Activated B cell treated with CpG ODN at 0.5 μM for 24 hours (primary cell): ENCODE measurements around the gene EXOC3L1. TPM values are rescaled to one million over a fixed set of nuclear protein-coding genes. Genes with fewer than 3 reads are reported as not detected.

Experiments used
- ATAC-seq: fragments of 200-7000 bp; cut with Tn5 transposase; one replicate; pipeline ENCODE4 v1.10.0; 2021; ENCODE audit warnings: low read depth, mild to moderate bottlenecking, moderate library complexity
- CTCF ChIA-PET: fragments of 350-600 bp; sonication (Branson Sonifier 250); formaldehyde crosslinking; loops from one replicate; lab custom pipeline; 2021; ENCODE audit warnings: antibody characterized with exemption; lab: Charles Lee
- POLR2A ChIA-PET: fragments of 350-600 bp; sonication (Branson Sonifier 250); formaldehyde crosslinking; loops from one replicate; lab custom pipeline; 2021; ENCODE audit warnings: antibody characterized with exemption; lab: Charles Lee
- DNase-seq: peaks from one replicate; pipeline ENCODE4 v3.0.0; 2022
- H3K27ac Mint-ChIP-seq: one replicate; pipeline ENCODE4 v1.8.0; 2020; ENCODE audit warnings: mixed read lengths
- H3K27me3 Mint-ChIP-seq: one replicate; pipeline ENCODE4 v1.8.0; 2021; ENCODE audit warnings: mixed read lengths
- H3K36me3 Mint-ChIP-seq: one replicate; pipeline ENCODE4 v1.8.0; 2021; ENCODE audit warnings: low read depth, mixed read lengths
- H3K4me1 Mint-ChIP-seq: one replicate; pipeline ENCODE4 v1.8.0; 2021; ENCODE audit warnings: mixed read lengths
- H3K4me3 Mint-ChIP-seq: one replicate; pipeline ENCODE4 v1.8.0; 2020; ENCODE audit warnings: mild to moderate bottlenecking, mixed read lengths
- H3K9me3 Mint-ChIP-seq: one replicate; pipeline ENCODE4 v1.8.0; 2020; ENCODE audit warnings: mixed read lengths
- intact Hi-C: fragments of 100-400 bp; cut with micrococcal nuclease; formaldehyde crosslinking; loops from one replicate; pipeline ENCODE4 v1.15.1; 2024
- total RNA-seq: library from RNA; stranded (reverse); gene quantifications from 2 replicates; pipeline ENCODE4 v1.2.3, GENCODE V29; 2022
- TF ChIP-seq, protein P1 (sequence below): fragments of 200-600 bp; IDR thresholded peaks from one replicate; pipeline ENCODE4 v1.8.0; 2022; ENCODE audit warnings: antibody characterized with exemption, mild to moderate bottlenecking

EXOC3L1 gene
- total RNA-seq, 1 donor from 2014 or later, result not detected

DNA sequence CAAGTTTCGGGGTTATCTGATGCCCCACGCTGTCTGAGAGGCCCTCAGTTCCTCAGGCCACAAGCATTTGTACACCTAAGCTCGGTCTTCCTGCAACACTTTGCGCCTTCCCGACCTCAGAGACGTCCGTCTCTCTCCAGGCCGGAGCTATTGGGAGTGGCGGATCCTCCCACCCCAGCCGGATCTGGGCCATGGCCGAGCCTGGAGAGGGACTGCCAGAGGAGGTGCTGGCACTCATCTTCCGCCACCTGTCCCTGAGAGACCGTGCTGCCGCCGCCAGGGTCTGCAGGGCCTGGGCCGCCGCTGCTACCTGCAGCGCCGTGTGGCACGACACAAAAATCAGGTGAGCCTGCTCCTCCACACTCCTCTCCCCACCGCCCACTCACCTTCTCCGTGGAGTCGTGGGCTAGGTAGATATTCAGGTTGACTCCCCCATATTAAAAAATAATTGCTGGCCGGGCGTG is 28.3 kb downstream of the EXOC3L1 start:
- no peak for ATAC-seq
- Mint-ChIP-seq H3K27me3 (peaks cover 30% of the 10 kb centered on the region), H3K4me1 (peaks cover 56% of the 10 kb centered on the region), H3K27ac (no peak overlapping the region), H3K4me3 (no peak overlapping the region), H3K36me3 (peaks cover 3% of the 10 kb centered on the region), H3K9me3 (no peaks in the 10 kb centered on the region)
- CTCF ChIA-PET, result no interaction called here
- TF ChIP-seq, protein P1, sequence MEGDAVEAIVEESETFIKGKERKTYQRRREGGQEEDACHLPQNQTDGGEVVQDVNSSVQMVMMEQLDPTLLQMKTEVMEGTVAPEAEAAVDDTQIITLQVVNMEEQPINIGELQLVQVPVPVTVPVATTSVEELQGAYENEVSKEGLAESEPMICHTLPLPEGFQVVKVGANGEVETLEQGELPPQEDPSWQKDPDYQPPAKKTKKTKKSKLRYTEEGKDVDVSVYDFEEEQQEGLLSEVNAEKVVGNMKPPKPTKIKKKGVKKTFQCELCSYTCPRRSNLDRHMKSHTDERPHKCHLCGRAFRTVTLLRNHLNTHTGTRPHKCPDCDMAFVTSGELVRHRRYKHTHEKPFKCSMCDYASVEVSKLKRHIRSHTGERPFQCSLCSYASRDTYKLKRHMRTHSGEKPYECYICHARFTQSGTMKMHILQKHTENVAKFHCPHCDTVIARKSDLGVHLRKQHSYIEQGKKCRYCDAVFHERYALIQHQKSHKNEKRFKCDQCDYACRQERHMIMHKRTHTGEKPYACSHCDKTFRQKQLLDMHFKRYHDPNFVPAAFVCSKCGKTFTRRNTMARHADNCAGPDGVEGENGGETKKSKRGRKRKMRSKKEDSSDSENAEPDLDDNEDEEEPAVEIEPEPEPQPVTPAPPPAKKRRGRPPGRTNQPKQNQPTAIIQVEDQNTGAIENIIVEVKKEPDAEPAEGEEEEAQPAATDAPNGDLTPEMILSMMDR, result no peak
- intact Hi-C loops, result loop anchor here (5.0 kb wide), 1 partner anchor 1376 kb away; the partner anchor contains the start of gene ZFP90
- POLR2A ChIA-PET, result no interaction called here
- no peak for DNase-seq

GRCh38 chr16:67158637-67159600 is 31.0 kb downstream of the EXOC3L1 start:
- CTCF ChIA-PET, result interaction anchor here (1.4 to 2.2 kb wide), 3 partner anchors 26 to 141 kb away, joined by 3 to 14 read pairs (median 12); no protein-coding TSS in a partner anchor
- intact Hi-C loops, result loop anchor here (1.0 to 10.0 kb wide), 7 partner anchors 15 to 506 kb away; partner anchors contain the start of genes ACD, C16orf86, CBFB and E2F4
- peak overlapping the region; percentile 94 for H3K27ac Mint-ChIP-seq
- ATAC-seq (peak; percentile 61), DNase-seq (peak; percentile 78)
- peak overlapping the region; percentile 94 for H3K4me3 Mint-ChIP-seq
- no peaks in the 10 kb centered on the region for H3K9me3 Mint-ChIP-seq
- TF ChIP-seq, protein P1, result no peak
- peaks cover 58% of the 10 kb centered on the region for H3K4me1 Mint-ChIP-seq
- peaks cover 13% of the 10 kb centered on the region for H3K27me3 Mint-ChIP-seq
- POLR2A ChIA-PET, result interaction anchor here (0.5 to 2.2 kb wide), 11 partner anchors 8 to 926 kb away, joined by 3 to 20 read pairs (median 3); partner anchors contain the start of genes B3GNT9, CBFB, CTCF and FHOD1
- peaks cover 3% of the 10 kb centered on the region for H3K36me3 Mint-ChIP-seq

GRCh38 chr16:67157892-67158635 is 31.9 kb downstream of the EXOC3L1 start:
- intact Hi-C loops, result loop anchor here (2.0 to 10.0 kb wide), 4 partner anchors 35 to 507 kb away; partner anchors contain the start of genes ACD, C16orf86, E2F4 and ENKD1
- ATAC-seq, result no peak

GRCh38 chr16:67157106-67157748 is 32.7 kb downstream of the EXOC3L1 start:
- CTCF ChIA-PET, result interaction anchor here (0.8 to 2.2 kb wide), 6 partner anchors 13 to 205 kb away, joined by 3 to 14 read pairs (median 4); partner anchors contain the start of gene NOL3
- POLR2A ChIA-PET, result interaction anchor here (0.6 kb wide), 1 partner anchor 1166 kb away, joined by 4 read pairs; no protein-coding TSS in a partner anchor
- TF ChIP-seq, protein P1, result no peak
- ATAC-seq (no peak), DNase-seq (no peak)
- H3K27me3 Mint-ChIP-seq, result peaks cover 9% of the 10 kb centered on the region
- intact Hi-C loops, result loop anchor here (10.0 kb wide), 1 partner anchor 508 kb away; the partner anchor contains the start of genes ACD, C16orf86, ENKD1 and PARD6A
- H3K9me3 Mint-ChIP-seq, result no peaks in the 10 kb centered on the region
- H3K27ac Mint-ChIP-seq, result peak overlapping the region; percentile 21
- peak overlapping the region; percentile 47 for H3K4me3 Mint-ChIP-seq
- H3K36me3 Mint-ChIP-seq, result peaks cover 3% of the 10 kb centered on the region
- peaks cover 53% of the 10 kb centered on the region for H3K4me1 Mint-ChIP-seq

More at GRCh38 chr16:67157892-67158635, 31.9 kb downstream of the EXOC3L1 start:
- Mint-ChIP-seq H3K36me3 (peaks cover 3% of the 10 kb centered on the region), H3K27ac (peak overlapping the region; percentile 94), H3K27me3 (peaks cover 13% of the 10 kb centered on the region), H3K9me3 (no peaks in the 10 kb centered on the region), H3K4me3 (peak overlapping the region; percentile 94), H3K4me1 (peaks cover 54% of the 10 kb centered on the region)
- ChIA-PET CTCF (interaction anchor here (1.0 to 2.2 kb wide), 5 partner anchors 20 to 206 kb away, joined by 3 to 14 read pairs (median 4); no protein-coding TSS in a partner anchor), POLR2A (interaction anchor here (0.5 to 2.2 kb wide), 10 partner anchors 7 to 1165 kb away, joined by 3 to 20 read pairs (median 4); partner anchors contain the start of genes B3GNT9, CBFB, CTCF and FHOD1)
- no peak for DNase-seq
- TF ChIP-seq, protein P1, result no peak
